ENCODE data around the gene GALNTL6.

DNA sequence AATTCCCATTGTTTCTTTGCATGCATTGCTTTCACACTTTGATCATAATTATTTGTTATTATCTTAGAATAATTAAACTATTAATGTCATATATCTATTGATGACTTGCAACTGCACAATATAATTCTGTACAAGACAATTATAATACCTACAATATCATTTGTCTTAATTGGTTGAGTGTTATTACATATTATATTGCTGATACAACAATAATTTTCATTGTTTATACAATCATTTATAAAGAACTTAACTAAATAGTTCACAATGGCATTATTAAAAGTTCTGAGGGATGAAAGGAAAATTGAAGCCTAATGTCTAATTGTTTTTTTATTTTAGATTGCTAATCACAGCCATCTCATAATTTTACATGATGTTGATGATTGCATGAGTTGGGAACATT, 227.6 kb downstream of the GALNTL6 start:
- TF ChIP-seq CTCF (optimal IDR thresholded peaks at IDR 0.05 in 1 of 3, IDR thresholded peaks at IDR 0.05 in 1 of 3, conservative IDR thresholded peaks at IDR 0.05 in 1 of 3; ENCODE audit: extremely low read depth in 1 of 3, insufficient read depth in 2 of 3, low read length in 3 of 3): no peak
- TF ChIP-seq EZH2 (IDR thresholded peaks at IDR 0.05; ENCODE audit: low read length): no peak

All from keratinocyte (primary cell).